Measurements from ENCODE around the gene ZNF282.
"Not testable (repeated sequence)": the region's sequence is repeated elsewhere in the genome, so short reads cannot be mapped to it uniquely, and the experiment has no call there.

Gene ZNF282

DNA sequence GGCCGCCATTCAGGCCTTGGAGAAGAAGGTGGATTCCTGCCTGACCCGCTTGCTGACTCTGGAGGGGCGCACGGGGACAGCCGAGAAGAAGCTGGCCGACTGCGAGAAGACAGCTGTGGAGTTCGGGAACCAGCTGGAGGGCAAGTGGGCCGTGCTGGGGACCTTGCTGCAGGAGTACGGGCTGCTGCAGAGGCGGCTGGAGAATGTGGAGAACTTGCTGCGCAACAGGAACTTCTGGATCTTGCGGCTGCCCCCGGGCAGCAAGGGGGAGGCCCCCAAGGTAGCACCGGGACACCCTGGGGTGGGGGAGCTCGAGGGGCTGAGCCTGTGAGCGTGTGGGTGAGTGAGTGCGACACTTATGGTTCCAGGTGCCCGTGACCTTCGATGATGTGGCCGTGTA is 71.1 kb downstream of the ZNF282 start:
- H4K20me1 ChIP-seq (ENCODE audit: insufficient read depth, low read length) = peaks cover 7% of the 10 kb centered on the region; the same call in 1 of the 2 replicates
- H3K4me3 ChIP-seq (ENCODE audit: low read length) = no peak overlapping the region
- no peak overlapping the region for H3K9ac ChIP-seq (ENCODE audit: low read length)
- H3K4me2 ChIP-seq (ENCODE audit: low read length) = no peak overlapping the region
- no peak overlapping the region for H3K27ac ChIP-seq (ENCODE audit: low read length)
- no peak overlapping the region for H2AFZ ChIP-seq (ENCODE audit: low read depth, low read length)
- H3K79me2 ChIP-seq (ENCODE audit: low read length) = peaks cover 64% of the 10 kb centered on the region
- no peaks in the 10 kb centered on the region for H3K27me3 ChIP-seq (ENCODE audit: low read depth, low read length)
- TF ChIP-seq EZH2phosphoT487 (IDR thresholded peaks at IDR 0.05; ENCODE audit: low read depth) = no peak
- H3K4me1 ChIP-seq (ENCODE audit: low read length) = peaks cover 8% of the 10 kb centered on the region
- H3K36me3 ChIP-seq (replicated peaks; ENCODE audit: low read depth, low read length) = peaks cover 44% of the 10 kb centered on the region
- H3K9me3 ChIP-seq (ENCODE audit: insufficient read depth, low read length) = no peaks in the 10 kb centered on the region

GRCh38 chr7:149267733-149268132 is 72.4 kb downstream of the ZNF282 start:
- no peak for TF ChIP-seq EZH2phosphoT487 (IDR thresholded peaks at IDR 0.05; ENCODE audit: low read depth)
- TF ChIP-seq CTCF (IDR thresholded peaks at IDR 0.05; ENCODE audit: low read depth, low read length) = no peak
- Histone ChIP-seq H3K4me1 (ENCODE audit: low read length) (peaks cover 7% of the 10 kb centered on the region), H3K27me3 (ENCODE audit: low read depth, low read length) (no peaks in the 10 kb centered on the region), H4K20me1 (ENCODE audit: insufficient read depth, low read length) (peaks cover 7% of the 10 kb centered on the region; the same call in 1 of the 2 replicates), H3K4me2 (ENCODE audit: low read length) (no peak overlapping the region), H3K27ac (ENCODE audit: low read length) (no peak overlapping the region), H3K9me3 (ENCODE audit: insufficient read depth, low read length) (no peaks in the 10 kb centered on the region), H3K36me3 (replicated peaks; ENCODE audit: low read depth, low read length) (peaks cover 47% of the 10 kb centered on the region), H3K9ac (ENCODE audit: low read length) (no peak overlapping the region), H2AFZ (ENCODE audit: low read depth, low read length) (no peak overlapping the region), H3K79me2 (ENCODE audit: low read length) (peaks cover 70% of the 10 kb centered on the region), H3K4me3 (ENCODE audit: low read length) (no peak overlapping the region)

DNA sequence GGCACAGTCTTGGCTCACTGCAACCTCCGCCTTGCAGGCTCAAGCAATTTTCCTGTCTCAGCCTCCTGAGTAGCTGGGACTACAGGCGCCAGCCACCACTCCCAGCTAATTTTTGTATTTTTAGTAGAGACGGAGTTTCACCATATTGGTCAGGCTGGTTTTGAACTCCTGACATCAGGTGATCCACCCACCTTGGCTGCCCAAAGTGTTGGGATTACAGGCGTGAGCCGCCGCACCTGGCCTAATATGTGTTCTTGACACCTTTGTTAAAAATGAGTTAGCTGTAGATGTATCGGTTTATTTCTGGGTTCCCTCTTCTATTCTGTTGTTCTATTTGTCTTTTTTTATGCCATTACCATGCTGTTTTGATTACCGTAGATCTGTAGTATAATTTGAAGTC is 79.1 kb downstream of the ZNF282 start:
- H3K9ac ChIP-seq (ENCODE audit: low read length); H3K9me3 ChIP-seq (ENCODE audit: insufficient read depth, low read length); H3K4me2 ChIP-seq (ENCODE audit: low read length); H3K27me3 ChIP-seq (ENCODE audit: low read depth, low read length); H3K4me3 ChIP-seq (ENCODE audit: low read length); H3K27ac ChIP-seq (ENCODE audit: low read length); H4K20me1 ChIP-seq (ENCODE audit: insufficient read depth, low read length); H3K4me1 ChIP-seq (ENCODE audit: low read length); H2AFZ ChIP-seq (ENCODE audit: low read depth, low read length): not testable (repeated sequence)
- peaks cover 44% of the 10 kb centered on the region for H3K79me2 ChIP-seq (ENCODE audit: low read length)
- peaks cover 41% of the 10 kb centered on the region for H3K36me3 ChIP-seq (replicated peaks; ENCODE audit: low read depth, low read length)

Data from OCI-LY3 (cell line).